Neutrophil (primary cell): ENCODE data around the gene SCRT2.

Experiments used
- H3K27ac ChIP-seq: fragments of 200-600 bp; sonication (generic); 2 replicates; pipeline ENCODE4 v1.5.1; 2016; ENCODE audit warnings: mild to moderate bottlenecking, moderate library complexity
- H3K27me3 ChIP-seq: fragments of 200-600 bp; sonication (generic); 2 replicates; pipeline ENCODE4 v1.6.0; 2016; ENCODE audit warnings: mild to moderate bottlenecking
- H3K36me3 ChIP-seq: fragments of 200-600 bp; sonication (generic); 2 replicates; pipeline ENCODE4 v1.5.1; 2017
- H3K4me1 ChIP-seq, 2 experiments: fragments of 200-600 bp in 1 of 2; sonication (generic) in 1 of 2; 1 replicate in 1 of 2; 2 replicates in 1 of 2; pipeline versions ENCODE4 v1.5.1 to v1.6.1; 2013 to 2016; ENCODE audit warnings: low read depth in 1 of 2, low read length in 1 of 2, mild to moderate bottlenecking in 1 of 2, moderate library complexity in 1 of 2; ENCODE audit not compliant: control insufficient read depth in 1 of 2, insufficient read depth in 1 of 2
- H3K4me3 ChIP-seq, 2 experiments: fragments of 200-600 bp in 1 of 2; sonication (generic) in 1 of 2; 1 replicate in 1 of 2; 2 replicates in 1 of 2; pipeline ENCODE4 v1.5.1; 2013 to 2016; ENCODE audit warnings: low read depth in 1 of 2, low read length in 1 of 2, mild to moderate bottlenecking in 1 of 2, moderate library complexity in 1 of 2
- H3K9me3 ChIP-seq: fragments of 200-600 bp; sonication (generic); 2 replicates; pipeline ENCODE4 v1.5.1; 2016
- CTCF ChIP-seq: fragments of 200-600 bp; sonication (generic); IDR thresholded peaks from 2 replicates; pipeline ENCODE4 v1.5.1; 2016; ENCODE audit warnings: antibody characterized with exemption

SCRT2 gene

DNA sequence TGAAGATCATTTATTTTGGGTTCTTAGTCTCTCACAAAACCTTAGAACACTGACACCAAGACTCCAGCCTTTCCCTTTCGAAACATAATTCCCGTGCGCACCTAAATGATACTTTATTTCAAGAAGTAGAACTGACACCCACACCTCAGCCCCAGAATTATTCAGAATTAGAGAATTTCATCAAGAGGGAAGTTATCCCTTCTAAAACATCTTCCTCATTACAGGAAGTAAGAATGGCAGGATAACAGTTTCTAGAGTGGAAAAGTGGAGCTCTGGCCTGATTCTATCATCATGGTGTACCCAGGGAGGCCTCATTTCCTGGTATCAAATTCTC, 21.2 kb downstream of the SCRT2 start:
- Histone ChIP-seq H3K4me1 (peaks cover 38 to 48% of the 10 kb centered on the region in 2 experiments), H3K27me3 (peaks cover 21% of the 10 kb centered on the region), H3K4me3 (no peak overlapping the region), H3K36me3 (peaks cover 12% of the 10 kb centered on the region), H3K27ac (peak overlapping the region; percentile 91), H3K9me3 (no peaks in the 10 kb centered on the region)
- no peak for TF ChIP-seq CTCF

- H3K27ac ChIP-seq = peak overlapping the region; percentile 91
- H3K9me3 ChIP-seq = no peaks in the 10 kb centered on the region
- H3K27me3 ChIP-seq = peaks cover 21% of the 10 kb centered on the region
- H3K4me1 ChIP-seq = peaks cover 32 to 43% of the 10 kb centered on the region in 2 experiments
- peak overlapping the region; percentile 59 to 82 for H3K4me3 ChIP-seq
- H3K36me3 ChIP-seq = peaks cover 14% of the 10 kb centered on the region
- TF ChIP-seq CTCF = no peak
These were observed 21.8 kb downstream of the SCRT2 start for GRCh38 chr20:653590-654416.

- Histone ChIP-seq H3K27ac (peak within 1 kb of the TSS; percentile 91), H3K4me3 (peak within 1 kb of the TSS; percentile 82 to 98)
- TF ChIP-seq CTCF = peak; percentile 97
These were observed 22.5 kb downstream of the SCRT2 start, which contains the start of gene SRXN1 for GRCh38 chr20:653110-653589. TSS of gene SRXN1 (minus strand) at chr20:653200. CDS start at chr20:653185, 15 bp downstream.

GRCh38 chr20:652615-653109, 22.9 kb downstream of the SCRT2 start:
- no peak for TF ChIP-seq CTCF
- Histone ChIP-seq H3K27me3 (peaks cover 21% of the 10 kb centered on the region), H3K9me3 (no peaks in the 10 kb centered on the region), H3K4me3 (peak overlapping the region; percentile 82 to 98), H3K36me3 (peaks cover 25% of the 10 kb centered on the region), H3K4me1 (peaks cover 24 to 35% of the 10 kb centered on the region in 2 experiments), H3K27ac (peak overlapping the region; percentile 91)

More at GRCh38 chr20:653110-653589, 22.5 kb downstream of the SCRT2 start, which contains the start of gene SRXN1:
- peaks cover 20% of the 10 kb centered on the region for H3K36me3 ChIP-seq
- H3K4me1 ChIP-seq = peaks cover 26 to 36% of the 10 kb centered on the region in 2 experiments
- H3K9me3 ChIP-seq = no peaks in the 10 kb centered on the region
- H3K27me3 ChIP-seq = peaks cover 21% of the 10 kb centered on the region

GRCh38 chr20:651713-652614, 23.6 kb downstream of the SCRT2 start:
- H3K9me3 ChIP-seq = no peaks in the 10 kb centered on the region
- peaks cover 21% of the 10 kb centered on the region for H3K27me3 ChIP-seq
- no peak for TF ChIP-seq CTCF
- H3K27ac ChIP-seq = peak overlapping the region; percentile 91
- peaks cover 32% of the 10 kb centered on the region for H3K36me3 ChIP-seq
- H3K4me1 ChIP-seq = peaks cover 24 to 35% of the 10 kb centered on the region in 2 experiments
- peak overlapping the region; percentile 82 to 98 for H3K4me3 ChIP-seq
